K562 (cell line): ENCODE measurements around the gene TMC4. TPM values are rescaled to one million over a fixed set of nuclear protein-coding genes. Genes with fewer than 3 reads are reported as not detected.

Source experiments
- ADNP ChIP-seq: fragments of 200-800 bp; sonication (Bioruptor generic); IDR thresholded peaks from 2 replicates; pipeline ENCODE4 v1.6.1; 2016; ENCODE audit warnings: missing genetic modification characterization, missing compliant biosample characterization
- BHLHE40 ChIP-seq: IDR thresholded peaks from 2 replicates; pipeline ENCODE4 v1.6.1; 2011; ENCODE audit warnings: low read length, improper control_type of control experiment
- PRPF4 ChIP-seq: fragments of 200-400 bp; formaldehyde crosslinking; IDR thresholded peaks from one replicate; pipeline ENCODE4 v1.6.1; 2017; ENCODE audit warnings: low read length, low read depth, mild to moderate bottlenecking; ENCODE audit not compliant: insufficient read depth, poor library complexity, severe bottlenecking
- RBM34 ChIP-seq: fragments of 200-400 bp; formaldehyde crosslinking; IDR thresholded peaks from 2 replicates; pipeline ENCODE4 v1.6.1; 2018; ENCODE audit warnings: low read length, borderline replicate concordance; ENCODE audit not compliant: insufficient read depth
- SMAD4 ChIP-seq: fragments of 250-450 bp; sonication (Bioruptor Pico); conservative IDR thresholded peaks from 2 replicates; pipeline ENCODE4 v1.8.0; 2021; ENCODE audit warnings: inconsistent platforms, mild to moderate bottlenecking, moderate library complexity
- SRSF3 ChIP-seq: fragments of 200-400 bp; formaldehyde crosslinking; IDR thresholded peaks from 2 replicates; pipeline ENCODE4 v1.6.1; 2016; ENCODE audit warnings: mild to moderate bottlenecking, low read length, moderate library complexity; ENCODE audit not compliant: insufficient read depth
- YY1 ChIP-seq, 3 experiments: IDR thresholded peaks; 2 replicates each; pipeline ENCODE4 v1.6.1; 2011; ENCODE audit warnings: low read length in 2 of 3, mild to moderate bottlenecking in 2 of 3, moderate library complexity in 2 of 3, borderline replicate concordance in 1 of 3, control low read depth in 1 of 3, low read depth in 1 of 3; ENCODE audit not compliant: insufficient read depth in 3 of 3, insufficient replicate concordance in 2 of 3, control insufficient read depth in 1 of 3, insufficient read length in 1 of 3; ENCODE audit errors: extremely low read depth in 1 of 3
- ZNF121 ChIP-seq: sonication (generic); formaldehyde crosslinking; conservative IDR thresholded peaks from 2 replicates; pipeline ENCODE4 v1.8.0; 2022; ENCODE audit warnings: missing genetic modification reagents
- polyA plus RNA-seq, 8 experiments: library from polyadenylated mRNA; depleted of rRNA in 4 of 8; stranded (reverse) in 5 of 8; unstranded in 3 of 8; fragments of >200 nt; fragmentation: Nextera tagmentation in 2 of 8; fragmentation: Illumina TruSeq in 1 of 8; extraction: Ambion mirVana in 2 of 8; extraction: Trizol in 1 of 8; gene quantifications; 2 replicates each; pipeline versions ENCODE4 v1.2.1 to v1.2.3, GENCODE V29; 2011 to 2014; ENCODE audit warnings: inconsistent platforms in 1 of 8, missing spikeins in 1 of 8
- total RNA-seq, 7 experiments: library from RNA; depleted of rRNA in 6 of 7; stranded (reverse); fragments of >200 nt in 6 of 7; fragmentation: Illumina TruSeq in 2 of 7; extraction: Trizol in 2 of 7; gene quantifications; 2 replicates each; pipeline versions ENCODE4 v1.2.1 to v1.2.3, GENCODE V29; 2011 to 2021; ENCODE audit warnings: low replicate concordance in 1 of 7
- TF ChIP-seq, protein P1 (sequence below): fragments of 450-650 bp; IDR thresholded peaks from 2 replicates; pipeline ENCODE4 v1.6.1; 2016; ENCODE audit warnings: mild to moderate bottlenecking, moderate library complexity
- TF ChIP-seq, protein P2 (sequence below): fragments of 450-650 bp; formaldehyde crosslinking; IDR thresholded peaks from 2 replicates; pipeline ENCODE4 v1.4.0; 2020; ENCODE audit warnings: mild to moderate bottlenecking
- TF ChIP-seq, protein P3 (sequence below): fragments of 450-650 bp; IDR thresholded peaks from one replicate; pipeline ENCODE4 v1.6.1; 2018; ENCODE audit warnings: mild to moderate bottlenecking, moderate library complexity; ENCODE audit not compliant: partially characterized antibody

The TMC4 gene
- total and polyA plus RNA-seq, 9 of the 15 experiments (the other 6 are each of a cell fraction or from before 2014, with no cell fraction given): 0.12 to 0.79 (median 0.36) TPM; not detected in 2

- TF ChIP-seq, protein P1, sequence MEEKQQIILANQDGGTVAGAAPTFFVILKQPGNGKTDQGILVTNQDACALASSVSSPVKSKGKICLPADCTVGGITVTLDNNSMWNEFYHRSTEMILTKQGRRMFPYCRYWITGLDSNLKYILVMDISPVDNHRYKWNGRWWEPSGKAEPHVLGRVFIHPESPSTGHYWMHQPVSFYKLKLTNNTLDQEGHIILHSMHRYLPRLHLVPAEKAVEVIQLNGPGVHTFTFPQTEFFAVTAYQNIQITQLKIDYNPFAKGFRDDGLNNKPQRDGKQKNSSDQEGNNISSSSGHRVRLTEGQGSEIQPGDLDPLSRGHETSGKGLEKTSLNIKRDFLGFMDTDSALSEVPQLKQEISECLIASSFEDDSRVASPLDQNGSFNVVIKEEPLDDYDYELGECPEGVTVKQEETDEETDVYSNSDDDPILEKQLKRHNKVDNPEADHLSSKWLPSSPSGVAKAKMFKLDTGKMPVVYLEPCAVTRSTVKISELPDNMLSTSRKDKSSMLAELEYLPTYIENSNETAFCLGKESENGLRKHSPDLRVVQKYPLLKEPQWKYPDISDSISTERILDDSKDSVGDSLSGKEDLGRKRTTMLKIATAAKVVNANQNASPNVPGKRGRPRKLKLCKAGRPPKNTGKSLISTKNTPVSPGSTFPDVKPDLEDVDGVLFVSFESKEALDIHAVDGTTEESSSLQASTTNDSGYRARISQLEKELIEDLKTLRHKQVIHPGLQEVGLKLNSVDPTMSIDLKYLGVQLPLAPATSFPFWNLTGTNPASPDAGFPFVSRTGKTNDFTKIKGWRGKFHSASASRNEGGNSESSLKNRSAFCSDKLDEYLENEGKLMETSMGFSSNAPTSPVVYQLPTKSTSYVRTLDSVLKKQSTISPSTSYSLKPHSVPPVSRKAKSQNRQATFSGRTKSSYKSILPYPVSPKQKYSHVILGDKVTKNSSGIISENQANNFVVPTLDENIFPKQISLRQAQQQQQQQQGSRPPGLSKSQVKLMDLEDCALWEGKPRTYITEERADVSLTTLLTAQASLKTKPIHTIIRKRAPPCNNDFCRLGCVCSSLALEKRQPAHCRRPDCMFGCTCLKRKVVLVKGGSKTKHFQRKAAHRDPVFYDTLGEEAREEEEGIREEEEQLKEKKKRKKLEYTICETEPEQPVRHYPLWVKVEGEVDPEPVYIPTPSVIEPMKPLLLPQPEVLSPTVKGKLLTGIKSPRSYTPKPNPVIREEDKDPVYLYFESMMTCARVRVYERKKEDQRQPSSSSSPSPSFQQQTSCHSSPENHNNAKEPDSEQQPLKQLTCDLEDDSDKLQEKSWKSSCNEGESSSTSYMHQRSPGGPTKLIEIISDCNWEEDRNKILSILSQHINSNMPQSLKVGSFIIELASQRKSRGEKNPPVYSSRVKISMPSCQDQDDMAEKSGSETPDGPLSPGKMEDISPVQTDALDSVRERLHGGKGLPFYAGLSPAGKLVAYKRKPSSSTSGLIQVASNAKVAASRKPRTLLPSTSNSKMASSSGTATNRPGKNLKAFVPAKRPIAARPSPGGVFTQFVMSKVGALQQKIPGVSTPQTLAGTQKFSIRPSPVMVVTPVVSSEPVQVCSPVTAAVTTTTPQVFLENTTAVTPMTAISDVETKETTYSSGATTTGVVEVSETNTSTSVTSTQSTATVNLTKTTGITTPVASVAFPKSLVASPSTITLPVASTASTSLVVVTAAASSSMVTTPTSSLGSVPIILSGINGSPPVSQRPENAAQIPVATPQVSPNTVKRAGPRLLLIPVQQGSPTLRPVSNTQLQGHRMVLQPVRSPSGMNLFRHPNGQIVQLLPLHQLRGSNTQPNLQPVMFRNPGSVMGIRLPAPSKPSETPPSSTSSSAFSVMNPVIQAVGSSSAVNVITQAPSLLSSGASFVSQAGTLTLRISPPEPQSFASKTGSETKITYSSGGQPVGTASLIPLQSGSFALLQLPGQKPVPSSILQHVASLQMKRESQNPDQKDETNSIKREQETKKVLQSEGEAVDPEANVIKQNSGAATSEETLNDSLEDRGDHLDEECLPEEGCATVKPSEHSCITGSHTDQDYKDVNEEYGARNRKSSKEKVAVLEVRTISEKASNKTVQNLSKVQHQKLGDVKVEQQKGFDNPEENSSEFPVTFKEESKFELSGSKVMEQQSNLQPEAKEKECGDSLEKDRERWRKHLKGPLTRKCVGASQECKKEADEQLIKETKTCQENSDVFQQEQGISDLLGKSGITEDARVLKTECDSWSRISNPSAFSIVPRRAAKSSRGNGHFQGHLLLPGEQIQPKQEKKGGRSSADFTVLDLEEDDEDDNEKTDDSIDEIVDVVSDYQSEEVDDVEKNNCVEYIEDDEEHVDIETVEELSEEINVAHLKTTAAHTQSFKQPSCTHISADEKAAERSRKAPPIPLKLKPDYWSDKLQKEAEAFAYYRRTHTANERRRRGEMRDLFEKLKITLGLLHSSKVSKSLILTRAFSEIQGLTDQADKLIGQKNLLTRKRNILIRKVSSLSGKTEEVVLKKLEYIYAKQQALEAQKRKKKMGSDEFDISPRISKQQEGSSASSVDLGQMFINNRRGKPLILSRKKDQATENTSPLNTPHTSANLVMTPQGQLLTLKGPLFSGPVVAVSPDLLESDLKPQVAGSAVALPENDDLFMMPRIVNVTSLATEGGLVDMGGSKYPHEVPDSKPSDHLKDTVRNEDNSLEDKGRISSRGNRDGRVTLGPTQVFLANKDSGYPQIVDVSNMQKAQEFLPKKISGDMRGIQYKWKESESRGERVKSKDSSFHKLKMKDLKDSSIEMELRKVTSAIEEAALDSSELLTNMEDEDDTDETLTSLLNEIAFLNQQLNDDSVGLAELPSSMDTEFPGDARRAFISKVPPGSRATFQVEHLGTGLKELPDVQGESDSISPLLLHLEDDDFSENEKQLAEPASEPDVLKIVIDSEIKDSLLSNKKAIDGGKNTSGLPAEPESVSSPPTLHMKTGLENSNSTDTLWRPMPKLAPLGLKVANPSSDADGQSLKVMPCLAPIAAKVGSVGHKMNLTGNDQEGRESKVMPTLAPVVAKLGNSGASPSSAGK: no peak; the same call in 1 of the 2 replicates
- TF ChIP-seq, protein P2, sequence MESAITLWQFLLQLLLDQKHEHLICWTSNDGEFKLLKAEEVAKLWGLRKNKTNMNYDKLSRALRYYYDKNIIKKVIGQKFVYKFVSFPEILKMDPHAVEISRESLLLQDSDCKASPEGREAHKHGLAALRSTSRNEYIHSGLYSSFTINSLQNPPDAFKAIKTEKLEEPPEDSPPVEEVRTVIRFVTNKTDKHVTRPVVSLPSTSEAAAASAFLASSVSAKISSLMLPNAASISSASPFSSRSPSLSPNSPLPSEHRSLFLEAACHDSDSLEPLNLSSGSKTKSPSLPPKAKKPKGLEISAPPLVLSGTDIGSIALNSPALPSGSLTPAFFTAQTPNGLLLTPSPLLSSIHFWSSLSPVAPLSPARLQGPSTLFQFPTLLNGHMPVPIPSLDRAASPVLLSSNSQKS (CRISPR knock-in tag): no peak
- TF ChIP-seq BHLHE40: peak; percentile 49; the same call in 1 of the 2 replicates
- TF ChIP-seq, protein P3, sequence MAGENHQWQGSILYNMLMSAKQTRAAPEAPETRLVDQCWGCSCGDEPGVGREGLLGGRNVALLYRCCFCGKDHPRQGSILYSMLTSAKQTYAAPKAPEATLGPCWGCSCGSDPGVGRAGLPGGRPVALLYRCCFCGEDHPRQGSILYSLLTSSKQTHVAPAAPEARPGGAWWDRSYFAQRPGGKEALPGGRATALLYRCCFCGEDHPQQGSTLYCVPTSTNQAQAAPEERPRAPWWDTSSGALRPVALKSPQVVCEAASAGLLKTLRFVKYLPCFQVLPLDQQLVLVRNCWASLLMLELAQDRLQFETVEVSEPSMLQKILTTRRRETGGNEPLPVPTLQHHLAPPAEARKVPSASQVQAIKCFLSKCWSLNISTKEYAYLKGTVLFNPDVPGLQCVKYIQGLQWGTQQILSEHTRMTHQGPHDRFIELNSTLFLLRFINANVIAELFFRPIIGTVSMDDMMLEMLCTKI: no peak
- TF ChIP-seq ZNF121 (CRISPR knock-in tag): no peak
- no peak for TF ChIP-seq SRSF3
- TF ChIP-seq SMAD4: peak; percentile 70
- TF ChIP-seq RBM34: no peak
- no peak for TF ChIP-seq ADNP (tag)
- TF ChIP-seq PRPF4: no peak
- peak in 2 of 3 experiments; percentile 7 to 48 for TF ChIP-seq YY1 (IDR thresholded peaks at IDR 0.05; ENCODE audit: borderline replicate concordance in 1 of 3, control insufficient read depth in 1 of 3, extremely low read depth in 1 of 3, insufficient read depth in 3 of 3, insufficient read length in 1 of 3, insufficient replicate concordance in 2 of 3, low read depth in 1 of 3, low read length in 2 of 3)
Observed at GRCh38 chr19:54115109-54116063, 57.6 kb downstream of the TMC4 start, which contains the start of the genes PRPF31 and TFPT (continued).
